Measurements from ENCODE around the gene IQGAP3. TPM values are rescaled to one million over a fixed set of nuclear protein-coding genes. Genes with fewer than 3 reads are reported as not detected.

IQGAP3 gene
- total RNA-seq, 2 donors from 2014 or later, result 28.6 to 36.9 TPM

GRCh38 chr1:156579472-156579871 lies 7.1 kb upstream of the IQGAP3 start, which contains the start of gene TTC24:
TSS of gene TTC24 (plus strand) at chr1:156579723. CDS start at chr1:156581365, 1,642 bp downstream.
- Mint-ChIP-seq H3K27me3 (ENCODE audit: insufficient read depth) (peaks cover 5% of the 10 kb centered on the region), H3K27ac (no peak within 1 kb of the TSS), H3K4me3 (no peak within 1 kb of the TSS), H3K9me3 (no peaks in the 10 kb centered on the region), H3K4me1 (peaks cover 3% of the 10 kb centered on the region), H3K36me3 (ENCODE audit: low read depth) (no peaks in the 10 kb centered on the region)
- H3K36me3 ChIP-seq (ENCODE audit: control insufficient read depth, insufficient read depth, low read length), result no peaks in the 10 kb centered on the region
- H3K9ac ChIP-seq (ENCODE audit: extremely low read depth, low read length, poor library complexity, severe bottlenecking), result no peak within 1 kb of the TSS
- WGBS, 2 experiments (ENCODE audit: insufficient coverage in 1 of 2, insufficient read length in 1 of 2), result 79 to 92% methylated on average over 4 to 5 of the region's 5 CpGs
- H3K27ac ChIP-seq (ENCODE audit: low read depth, low read length), result no peak within 1 kb of the TSS
- TF ChIP-seq CTCF (conservative IDR thresholded peaks at IDR 0.05), result no peak
- no peaks in the 10 kb centered on the region for H3K9me3 ChIP-seq (ENCODE audit: control insufficient read depth, low read length)
- no peaks in the 10 kb centered on the region for H3K4me1 ChIP-seq (ENCODE audit: control insufficient read depth, insufficient read depth, low read length)
- DNase-seq, result no peak
- no peaks in the 10 kb centered on the region for H3K27me3 ChIP-seq (ENCODE audit: control insufficient read depth, insufficient read depth, low read length, poor library complexity, severe bottlenecking)
- no peak within 1 kb of the TSS for H3K4me3 ChIP-seq (ENCODE audit: low read length)

DNA sequence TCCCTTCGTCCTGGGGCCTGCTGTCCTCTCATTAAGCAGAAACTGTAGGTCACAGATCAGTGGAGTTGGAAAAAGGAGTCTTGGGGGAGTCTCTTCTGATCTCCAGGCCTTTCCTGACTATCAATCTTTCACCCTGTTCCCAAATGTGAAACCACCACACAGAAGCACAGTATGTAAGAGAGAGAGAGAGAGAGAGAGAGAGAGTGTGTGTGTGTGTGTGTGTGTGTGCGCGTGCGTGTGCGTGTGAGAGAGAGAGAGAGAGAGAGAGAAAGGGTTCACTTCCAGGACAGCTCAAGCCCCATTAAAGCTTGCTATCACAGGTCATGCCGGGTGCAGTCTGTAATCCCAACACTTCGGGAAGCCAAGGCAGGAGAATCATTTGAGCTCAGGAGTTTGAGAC lies 5.7 kb upstream of the IQGAP3 start:
- no peaks in the 10 kb centered on the region for H3K36me3 Mint-ChIP-seq (ENCODE audit: low read depth)
- Histone ChIP-seq H3K9ac (ENCODE audit: extremely low read depth, low read length, poor library complexity, severe bottlenecking) (no peak overlapping the region), H3K27ac (ENCODE audit: low read depth, low read length) (no peak overlapping the region), H3K4me3 (ENCODE audit: low read length) (no peak overlapping the region), H3K4me1 (ENCODE audit: control insufficient read depth, insufficient read depth, low read length) (no peaks in the 10 kb centered on the region), H3K27me3 (ENCODE audit: control insufficient read depth, insufficient read depth, low read length, poor library complexity, severe bottlenecking) (no peaks in the 10 kb centered on the region), H3K36me3 (ENCODE audit: control insufficient read depth, insufficient read depth, low read length) (no peaks in the 10 kb centered on the region), H3K9me3 (ENCODE audit: control insufficient read depth, low read length) (no peaks in the 10 kb centered on the region)
- H3K27me3 Mint-ChIP-seq (ENCODE audit: insufficient read depth), result peaks cover 5% of the 10 kb centered on the region
- no peak overlapping the region for H3K4me3 Mint-ChIP-seq
- H3K9me3 Mint-ChIP-seq, result no peaks in the 10 kb centered on the region
- no peak for TF ChIP-seq CTCF (conservative IDR thresholded peaks at IDR 0.05)
- no peaks in the 10 kb centered on the region for H3K4me1 Mint-ChIP-seq
- DNase-seq, result no peak
- H3K27ac Mint-ChIP-seq, result no peak overlapping the region
- WGBS, 2 experiments (ENCODE audit: insufficient coverage in 1 of 2, insufficient read length in 1 of 2), result 87% methylated on average over 3 of the region's 7 CpGs; no CpG with 5 or more reads in 1 of the 2 experiments

- 92% methylated on average over 3 of the region's 3 CpGs for WGBS, 2 experiments (ENCODE audit: insufficient coverage in 1 of 2, insufficient read length in 1 of 2)
- no peaks in the 10 kb centered on the region for H3K36me3 Mint-ChIP-seq (ENCODE audit: low read depth)
- no peaks in the 10 kb centered on the region for H3K27me3 ChIP-seq (ENCODE audit: control insufficient read depth, insufficient read depth, low read length, poor library complexity, severe bottlenecking)
- no peak for TF ChIP-seq CTCF (conservative IDR thresholded peaks at IDR 0.05)
- peaks cover 5% of the 10 kb centered on the region for H3K27me3 Mint-ChIP-seq (ENCODE audit: insufficient read depth)
- H3K9me3 ChIP-seq (ENCODE audit: control insufficient read depth, low read length), result no peaks in the 10 kb centered on the region
- H3K9me3 Mint-ChIP-seq, result no peaks in the 10 kb centered on the region
- no peaks in the 10 kb centered on the region for H3K4me1 ChIP-seq (ENCODE audit: control insufficient read depth, insufficient read depth, low read length)
- DNase-seq, result no peak
- no peaks in the 10 kb centered on the region for H3K36me3 ChIP-seq (ENCODE audit: control insufficient read depth, insufficient read depth, low read length)
- no peaks in the 10 kb centered on the region for H3K4me1 Mint-ChIP-seq
- no peak overlapping the region for H3K4me3 Mint-ChIP-seq
- no peak overlapping the region for H3K4me3 ChIP-seq (ENCODE audit: low read length)
- no peak overlapping the region for H3K27ac Mint-ChIP-seq
- no peak overlapping the region for H3K27ac ChIP-seq (ENCODE audit: low read depth, low read length)
- H3K9ac ChIP-seq (ENCODE audit: extremely low read depth, low read length, poor library complexity, severe bottlenecking), result no peak overlapping the region
Measured at GRCh38 chr1:156577550-156577949, 5.2 kb upstream of the IQGAP3 start.

Data from endodermal cell (in vitro differentiated cells).